GM12892 (cell line): Measurements from ENCODE around the gene NLRP1.

Source experiments
- DNase-seq: peaks from one replicate; pipeline ENCODE4 v3.0.0; 2011; ENCODE audit not compliant: insufficient read length
- FAIRE-seq: peaks from 2 replicates; lab custom pipeline; 2011; peaks lifted over from hg19 to GRCh38; lab: Jason Lieb, UNC
- POLR2A ChIP-seq: IDR thresholded peaks from 2 replicates; pipeline ENCODE4 v1.6.1; 2011; ENCODE audit warnings: low read depth, low read length, control low read depth
- POLR2AphosphoS5 ChIP-seq: IDR thresholded peaks from 2 replicates; pipeline ENCODE4 v1.6.1; 2011; ENCODE audit warnings: low read depth, low read length, control low read depth
- TAF1 ChIP-seq: IDR thresholded peaks from 2 replicates; pipeline ENCODE4 v1.6.1; 2011; ENCODE audit warnings: low read depth, mild to moderate bottlenecking, control low read depth, low read length, borderline replicate concordance

NLRP1 gene

GRCh38 chr17:5544115-5544514, 40.2 kb downstream of the NLRP1 start:
- FAIRE-seq (no peak), DNase-seq (no peak)
- TF ChIP-seq TAF1 (no peak), POLR2A (no peak), POLR2AphosphoS5 (no peak)

- FAIRE-seq = no peak
- TF ChIP-seq POLR2A (no peak), TAF1 (no peak), POLR2AphosphoS5 (no peak)
- no peak for DNase-seq
Measured at GRCh38 chr17:5541610-5542202, 42.6 kb downstream of the NLRP1 start.

- TF ChIP-seq POLR2A (no peak), TAF1 (no peak), POLR2AphosphoS5 (no peak)
- DNase-seq (no peak), FAIRE-seq (no peak)
Measured at GRCh38 chr17:5540321-5540720, 44.0 kb downstream of the NLRP1 start.

GRCh38 chr17:5539286-5539685, 45.0 kb downstream of the NLRP1 start:
- DNase-seq = no peak
- no peak for TF ChIP-seq POLR2AphosphoS5
- no peak for TF ChIP-seq TAF1
- no peak for TF ChIP-seq POLR2A
- FAIRE-seq = no peak

- TF ChIP-seq POLR2AphosphoS5 = no peak
- no peak for TF ChIP-seq TAF1
- DNase-seq = no peak
- FAIRE-seq = no peak
Measured at GRCh38 chr17:5536866-5537650, 47.3 kb downstream of the NLRP1 start.

GRCh38 chr17:5535436-5535835, 48.9 kb downstream of the NLRP1 start:
- TF ChIP-seq POLR2AphosphoS5 (no peak), POLR2A (no peak), TAF1 (no peak)
- FAIRE-seq (no peak), DNase-seq (no peak)

GRCh38 chr17:5533486-5534315, 50.6 kb downstream of the NLRP1 start:
- DNase-seq = no peak
- TF ChIP-seq POLR2A = no peak
- TF ChIP-seq POLR2AphosphoS5 = no peak
- no peak for TF ChIP-seq TAF1
- no peak for FAIRE-seq

GRCh38 chr17:5532581-5532980, 51.7 kb downstream of the NLRP1 start:
- TF ChIP-seq POLR2AphosphoS5 (no peak), POLR2A (no peak), TAF1 (no peak)
- no peak for DNase-seq
- no peak for FAIRE-seq

- DNase-seq (no peak), FAIRE-seq (no peak)
- TF ChIP-seq POLR2A = no peak
- TF ChIP-seq POLR2AphosphoS5 = no peak
- no peak for TF ChIP-seq TAF1
Measured at GRCh38 chr17:5531085-5531418, 53.3 kb downstream of the NLRP1 start.

- FAIRE-seq (no peak), DNase-seq (no peak)
- TF ChIP-seq POLR2AphosphoS5 (no peak), TAF1 (no peak), POLR2A (no peak)
Measured at GRCh38 chr17:5530265-5531084, 53.8 kb downstream of the NLRP1 start.
